Measurements from ENCODE around the gene DNAJA3. TPM values are rescaled to one million over a fixed set of nuclear protein-coding genes. Genes with fewer than 3 reads are reported as not detected.

The DNAJA3 gene
- total RNA-seq, 1 donor from 2014 or later: 36.4 TPM

- H3K27ac Mint-ChIP-seq (ENCODE audit: unreplicated experiment): no peak overlapping the region
- no peaks in the 10 kb centered on the region for H3K4me1 Mint-ChIP-seq (ENCODE audit: low read depth, unreplicated experiment)
- no peak for FAIRE-seq
- Histone ChIP-seq H3K27me3 (ENCODE audit: insufficient read depth, low read length) (no peaks in the 10 kb centered on the region), H3K36me3 (ENCODE audit: insufficient read depth, low read length) (peaks cover 43% of the 10 kb centered on the region), H3K9ac (ENCODE audit: low read length) (no peak overlapping the region), H4K20me1 (ENCODE audit: insufficient read depth, low read length) (peaks cover 37% of the 10 kb centered on the region), H3K4me3 (ENCODE audit: insufficient read depth, low read depth, low read length) (no peak overlapping the region), H3K4me2 (ENCODE audit: low read length) (no peak overlapping the region), H3K9me3 (ENCODE audit: insufficient read depth, low read depth, low read length) (no peaks in the 10 kb centered on the region), H3K4me1 (ENCODE audit: insufficient read depth, low read length) (no peaks in the 10 kb centered on the region), H3K79me2 (ENCODE audit: insufficient read depth, low read length) (no peaks in the 10 kb centered on the region), H3K27ac (ENCODE audit: low read depth, low read length) (no peak overlapping the region), H2AFZ (ENCODE audit: low read depth, low read length) (no peak overlapping the region)
- H3K27me3 Mint-ChIP-seq (ENCODE audit: low read depth, unreplicated experiment): no peaks in the 10 kb centered on the region
- no peak for DNase-seq (ENCODE audit: low read depth)
- TF ChIP-seq CTCF (IDR thresholded peaks at IDR 0.05; ENCODE audit: insufficient read depth, low read depth, low read length) (no peak), EZH2 (IDR thresholded peaks at IDR 0.05; ENCODE audit: insufficient read depth, low read length) (no peak)
- no peak overlapping the region for H3K4me3 Mint-ChIP-seq (ENCODE audit: unreplicated experiment)
- no peaks in the 10 kb centered on the region for H3K9me3 Mint-ChIP-seq (ENCODE audit: unreplicated experiment)
- H3K36me3 Mint-ChIP-seq (ENCODE audit: low read depth, unreplicated experiment): peaks cover 17% of the 10 kb centered on the region
Measured at GRCh38 chr16:4450430-4450829, 24.8 kb downstream of the DNAJA3 start.

GRCh38 chr16:4450931-4451519 lies 25.4 kb downstream of the DNAJA3 start:
- FAIRE-seq (no peak), DNase-seq (ENCODE audit: low read depth) (no peak)
- no peaks in the 10 kb centered on the region for H3K9me3 ChIP-seq (ENCODE audit: insufficient read depth, low read depth, low read length)
- H3K4me2 ChIP-seq (ENCODE audit: low read length): no peak overlapping the region
- Mint-ChIP-seq H3K4me1 (ENCODE audit: low read depth, unreplicated experiment) (no peaks in the 10 kb centered on the region), H3K27me3 (ENCODE audit: low read depth, unreplicated experiment) (no peaks in the 10 kb centered on the region), H3K9me3 (ENCODE audit: unreplicated experiment) (no peaks in the 10 kb centered on the region), H3K36me3 (ENCODE audit: low read depth, unreplicated experiment) (peaks cover 18% of the 10 kb centered on the region), H3K4me3 (ENCODE audit: unreplicated experiment) (no peak overlapping the region), H3K27ac (ENCODE audit: unreplicated experiment) (peak overlapping the region; percentile 23)
- no peak overlapping the region for H3K4me3 ChIP-seq (ENCODE audit: insufficient read depth, low read depth, low read length)
- H3K79me2 ChIP-seq (ENCODE audit: insufficient read depth, low read length): no peaks in the 10 kb centered on the region
- H2AFZ ChIP-seq (ENCODE audit: low read depth, low read length): no peak overlapping the region
- H3K9ac ChIP-seq (ENCODE audit: low read length): no peak overlapping the region
- TF ChIP-seq CTCF (IDR thresholded peaks at IDR 0.05; ENCODE audit: insufficient read depth, low read depth, low read length) (no peak), EZH2 (IDR thresholded peaks at IDR 0.05; ENCODE audit: insufficient read depth, low read length) (no peak)
- H3K27ac ChIP-seq (ENCODE audit: low read depth, low read length): no peak overlapping the region
- H3K4me1 ChIP-seq (ENCODE audit: insufficient read depth, low read length): no peaks in the 10 kb centered on the region
- peaks cover 45% of the 10 kb centered on the region for H3K36me3 ChIP-seq (ENCODE audit: insufficient read depth, low read length)
- no peaks in the 10 kb centered on the region for H3K27me3 ChIP-seq (ENCODE audit: insufficient read depth, low read length)
- peaks cover 40% of the 10 kb centered on the region for H4K20me1 ChIP-seq (ENCODE audit: insufficient read depth, low read length)

- DNase-seq (ENCODE audit: low read depth): no peak
- H2AFZ ChIP-seq (ENCODE audit: low read depth, low read length): no peak overlapping the region
- Mint-ChIP-seq H3K27ac (ENCODE audit: unreplicated experiment) (no peak overlapping the region), H3K9me3 (ENCODE audit: unreplicated experiment) (no peaks in the 10 kb centered on the region), H3K27me3 (ENCODE audit: low read depth, unreplicated experiment) (no peaks in the 10 kb centered on the region), H3K36me3 (ENCODE audit: low read depth, unreplicated experiment) (peaks cover 17% of the 10 kb centered on the region), H3K4me3 (ENCODE audit: unreplicated experiment) (no peak overlapping the region), H3K4me1 (ENCODE audit: low read depth, unreplicated experiment) (no peaks in the 10 kb centered on the region)
- peaks cover 40% of the 10 kb centered on the region for H4K20me1 ChIP-seq (ENCODE audit: insufficient read depth, low read length)
- H3K4me3 ChIP-seq (ENCODE audit: insufficient read depth, low read depth, low read length): no peak overlapping the region
- H3K27ac ChIP-seq (ENCODE audit: low read depth, low read length): no peak overlapping the region
- H3K4me2 ChIP-seq (ENCODE audit: low read length): no peak overlapping the region
- TF ChIP-seq EZH2 (IDR thresholded peaks at IDR 0.05; ENCODE audit: insufficient read depth, low read length): no peak
- TF ChIP-seq CTCF (IDR thresholded peaks at IDR 0.05; ENCODE audit: insufficient read depth, low read depth, low read length): no peak
- H3K9me3 ChIP-seq (ENCODE audit: insufficient read depth, low read depth, low read length): no peaks in the 10 kb centered on the region
- peaks cover 39% of the 10 kb centered on the region for H3K36me3 ChIP-seq (ENCODE audit: insufficient read depth, low read length)
- no peak for FAIRE-seq
- no peak overlapping the region for H3K9ac ChIP-seq (ENCODE audit: low read length)
- H3K79me2 ChIP-seq (ENCODE audit: insufficient read depth, low read length): no peaks in the 10 kb centered on the region
- H3K27me3 ChIP-seq (ENCODE audit: insufficient read depth, low read length): no peaks in the 10 kb centered on the region
- H3K4me1 ChIP-seq (ENCODE audit: insufficient read depth, low read length): no peaks in the 10 kb centered on the region
Measured at GRCh38 chr16:4452674-4453073, 27.0 kb downstream of the DNAJA3 start.
